ENCODE measurements around the gene SORCS2. TPM values are rescaled to one million over a fixed set of nuclear protein-coding genes. Genes with fewer than 3 reads are reported as not detected.

SORCS2 gene
- polyA plus RNA-seq, 1 donor (not counting 4 experiments of a cell fraction or from before 2014, with no cell fraction given): 0.09 TPM

DNA sequence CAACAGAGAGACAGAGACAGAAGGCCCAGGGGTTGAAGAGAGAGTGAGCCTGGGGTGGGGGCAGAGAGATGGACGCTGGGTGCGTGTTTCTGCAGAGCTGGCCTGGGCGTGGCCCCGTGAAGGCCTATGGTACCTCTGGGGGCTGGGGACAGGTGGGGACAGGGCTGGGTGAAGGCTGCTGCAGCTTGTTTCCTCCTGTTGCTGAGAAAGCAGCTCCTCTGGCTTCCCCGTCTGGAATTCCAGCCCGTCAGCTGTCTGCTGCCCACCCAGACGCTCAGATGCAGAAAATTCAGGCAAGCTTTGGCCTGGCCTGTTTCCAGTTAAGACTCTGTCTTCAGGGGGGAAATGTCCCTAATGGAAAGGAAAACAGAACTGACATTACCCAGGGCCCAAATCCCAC is 319.2 kb downstream of the SORCS2 start:
- no peak overlapping the region for H3K27ac ChIP-seq (ENCODE audit: control insufficient read depth, insufficient read depth, low read length)
- peaks cover 5% of the 10 kb centered on the region for H3K4me1 ChIP-seq (ENCODE audit: control insufficient read depth, extremely low read depth, insufficient read depth, low read length)
- no peaks in the 10 kb centered on the region for H3K36me3 ChIP-seq (ENCODE audit: control insufficient read depth in 2 of 2, extremely low read depth in 1 of 2, insufficient read depth in 2 of 2, low read length in 2 of 2)
- no peak overlapping the region for H3K4me2 ChIP-seq (ENCODE audit: control insufficient read depth, extremely low read depth, insufficient read depth, low read depth, low read length)
- H3K79me2 ChIP-seq (ENCODE audit: control insufficient read depth, insufficient read depth, low read length): no peaks in the 10 kb centered on the region
- no peak for TF ChIP-seq CTCF (optimal IDR thresholded peaks at IDR 0.05 in 1 of 3, IDR thresholded peaks at IDR 0.05 in 1 of 3, conservative IDR thresholded peaks at IDR 0.05 in 1 of 3; ENCODE audit: extremely low read depth in 1 of 3, insufficient read depth in 2 of 3, low read length in 3 of 3)
- TF ChIP-seq EZH2 (IDR thresholded peaks at IDR 0.05; ENCODE audit: low read length): no peak
- peaks cover 16% of the 10 kb centered on the region for H3K27me3 ChIP-seq (ENCODE audit: control insufficient read depth, extremely low read depth, insufficient read depth, low read length)
- no peak overlapping the region for H3K9ac ChIP-seq (ENCODE audit: control insufficient read depth, extremely low read depth, insufficient read depth, low read length)
- DNase-seq (ENCODE audit: low read depth, low spot score) (no peak), FAIRE-seq (no peak)
- no peaks in the 10 kb centered on the region for H4K20me1 ChIP-seq (ENCODE audit: control insufficient read depth, extremely low read depth, insufficient read depth, low read length)
- dilution Hi-C loops (cut with MboI; ENCODE audit: extremely low pct_ligation_motif_present, low sequenced_read_pairs): no loop called here
- no peaks in the 10 kb centered on the region for H3K9me3 ChIP-seq (ENCODE audit: control insufficient read depth, low read depth, low read length)
- H3K9me1 ChIP-seq (ENCODE audit: control insufficient read depth, extremely low read depth, insufficient read depth, low read length): no peaks in the 10 kb centered on the region
- H2AFZ ChIP-seq (ENCODE audit: control insufficient read depth, low read length): no peak overlapping the region
- no peak overlapping the region for H3K4me3 ChIP-seq (ENCODE audit: control insufficient read depth in 2 of 3, extremely low read depth in 1 of 3, insufficient read depth in 2 of 3, low read depth in 1 of 3, low read length in 3 of 3)

GRCh38 chr4:7512428-7512827 is 320.1 kb downstream of the SORCS2 start:
- no peak for TF ChIP-seq EZH2 (IDR thresholded peaks at IDR 0.05; ENCODE audit: low read length)
- TF ChIP-seq CTCF (optimal IDR thresholded peaks at IDR 0.05 in 1 of 3, IDR thresholded peaks at IDR 0.05 in 1 of 3, conservative IDR thresholded peaks at IDR 0.05 in 1 of 3; ENCODE audit: extremely low read depth in 1 of 3, insufficient read depth in 2 of 3, low read length in 3 of 3): no peak
- Histone ChIP-seq H3K27me3 (ENCODE audit: control insufficient read depth, extremely low read depth, insufficient read depth, low read length) (peaks cover 19% of the 10 kb centered on the region), H3K4me1 (ENCODE audit: control insufficient read depth, extremely low read depth, insufficient read depth, low read length) (peaks cover 5% of the 10 kb centered on the region), H2AFZ (ENCODE audit: control insufficient read depth, low read length) (no peak overlapping the region), H3K4me2 (ENCODE audit: control insufficient read depth, extremely low read depth, insufficient read depth, low read depth, low read length) (no peak overlapping the region), H3K9me3 (ENCODE audit: control insufficient read depth, low read depth, low read length) (no peaks in the 10 kb centered on the region), H3K9ac (ENCODE audit: control insufficient read depth, extremely low read depth, insufficient read depth, low read length) (no peak overlapping the region), H4K20me1 (ENCODE audit: control insufficient read depth, extremely low read depth, insufficient read depth, low read length) (no peaks in the 10 kb centered on the region), H3K36me3 (ENCODE audit: control insufficient read depth in 2 of 2, extremely low read depth in 1 of 2, insufficient read depth in 2 of 2, low read length in 2 of 2) (no peaks in the 10 kb centered on the region), H3K4me3 (ENCODE audit: control insufficient read depth in 2 of 3, extremely low read depth in 1 of 3, insufficient read depth in 2 of 3, low read depth in 1 of 3, low read length in 3 of 3) (no peak overlapping the region), H3K27ac (ENCODE audit: control insufficient read depth, insufficient read depth, low read length) (no peak overlapping the region), H3K79me2 (ENCODE audit: control insufficient read depth, insufficient read depth, low read length) (no peaks in the 10 kb centered on the region), H3K9me1 (ENCODE audit: control insufficient read depth, extremely low read depth, insufficient read depth, low read length) (no peaks in the 10 kb centered on the region)
- FAIRE-seq (no peak), DNase-seq (ENCODE audit: low read depth, low spot score) (no peak)
- dilution Hi-C loops (cut with MboI; ENCODE audit: extremely low pct_ligation_motif_present, low sequenced_read_pairs): no loop called here

All from keratinocyte (primary cell).